K562 (cell line): ENCODE measurements around the gene CRHR1. TPM values are rescaled to one million over a fixed set of nuclear protein-coding genes. Genes with fewer than 3 reads are reported as not detected.

Experiments used
- AFF4 ChIP-seq: sonication (generic); formaldehyde crosslinking; IDR thresholded peaks from 2 replicates; pipeline ENCODE4 v1.8.0; 2023; ENCODE audit warnings: mild to moderate bottlenecking, missing genetic modification reagents
- CTCF ChIP-seq, 3 experiments: IDR thresholded peaks in 2 of 3; conservative IDR thresholded peaks in 1 of 3; 2 replicates each; pipeline ENCODE4 v1.5.1; 2011 to 2012; ENCODE audit warnings: low read length in 3 of 3, mild to moderate bottlenecking in 3 of 3, control low read depth in 2 of 3, improper control_type of control experiment in 1 of 3, inconsistent platforms in 1 of 3, low read depth in 1 of 3, mixed read lengths in 1 of 3, moderate library complexity in 1 of 3; ENCODE audit not compliant: insufficient read depth in 2 of 3
- CUX1 ChIP-seq: fragments of 200-800 bp; sonication (Bioruptor generic); IDR thresholded peaks from 2 replicates; pipeline ENCODE4 v1.6.1; 2016; ENCODE audit warnings: missing genetic modification characterization, missing compliant biosample characterization
- KDM1A ChIP-seq, 2 experiments: fragments of 450-650 bp; IDR thresholded peaks; 2 replicates each; pipeline ENCODE4 v1.6.1; 2016; ENCODE audit warnings: mild to moderate bottlenecking in 2 of 2
- MAZ ChIP-seq, 2 experiments: fragments of 450-650 bp in 1 of 2; sonication (generic) in 1 of 2; formaldehyde crosslinking; IDR thresholded peaks in 1 of 2; conservative IDR thresholded peaks in 1 of 2; 2 replicates each; pipeline versions ENCODE4 v1.4.0 to v1.5.0; 2020; ENCODE audit warnings: mild to moderate bottlenecking in 1 of 2, missing genetic modification reagents in 1 of 2
- MLX ChIP-seq, 2 experiments: fragments of 450-650 bp in 1 of 2; sonication (generic) in 1 of 2; formaldehyde crosslinking; conservative IDR thresholded peaks; 2 replicates each; pipeline versions ENCODE4 v1.4.0 to v1.8.1; 2020 to 2022; ENCODE audit warnings: mild to moderate bottlenecking in 1 of 2, missing genetic modification reagents in 1 of 2
- TAF7 ChIP-seq: fragments of 450-650 bp; IDR thresholded peaks from 2 replicates; pipeline ENCODE4 v1.6.1; 2016; ENCODE audit warnings: missing genetic modification characterization, missing compliant biosample characterization
- ZBTB7A ChIP-seq: IDR thresholded peaks from 2 replicates; pipeline ENCODE4 v1.6.1; 2011; ENCODE audit warnings: low read depth, mild to moderate bottlenecking, low read length, moderate library complexity, borderline replicate concordance; ENCODE audit not compliant: control insufficient read depth
- ZNF655 ChIP-seq: fragments of 250-450 bp; sonication (Bioruptor Pico); IDR thresholded peaks from 2 replicates; pipeline ENCODE4 v1.5.0; 2021
- ZNF740 ChIP-seq, 3 experiments: fragments of 200-800 bp in 1 of 3; sonication (Bioruptor generic) in 1 of 3; sonication (generic) in 1 of 3; formaldehyde crosslinking in 1 of 3; IDR thresholded peaks; 2 replicates each; pipeline versions ENCODE4 v1.6.1 to v1.8.0; 2016 to 2022; ENCODE audit warnings: mild to moderate bottlenecking in 2 of 3, missing compliant biosample characterization in 2 of 3, missing genetic modification characterization in 2 of 3, missing genetic modification reagents in 1 of 3
- polyA plus RNA-seq, 8 experiments: library from polyadenylated mRNA; depleted of rRNA in 4 of 8; stranded (reverse) in 5 of 8; unstranded in 3 of 8; fragments of >200 nt; fragmentation: Nextera tagmentation in 2 of 8; fragmentation: Illumina TruSeq in 1 of 8; extraction: Ambion mirVana in 2 of 8; extraction: Trizol in 1 of 8; gene quantifications; 2 replicates each; pipeline versions ENCODE4 v1.2.1 to v1.2.3, GENCODE V29; 2011 to 2014; ENCODE audit warnings: inconsistent platforms in 1 of 8, missing spikeins in 1 of 8
- total RNA-seq, 7 experiments: library from RNA; depleted of rRNA in 6 of 7; stranded (reverse); fragments of >200 nt in 6 of 7; fragmentation: Illumina TruSeq in 2 of 7; extraction: Trizol in 2 of 7; gene quantifications; 2 replicates each; pipeline versions ENCODE4 v1.2.1 to v1.2.3, GENCODE V29; 2011 to 2021; ENCODE audit warnings: low replicate concordance in 1 of 7

Gene CRHR1
- total and polyA plus RNA-seq, 9 of the 15 experiments (the other 6 are each of a cell fraction or from before 2014, with no cell fraction given): 0.05 TPM; not detected in 8

- no peak for TF ChIP-seq CUX1 (CRISPR knock-in tag)
- no peak for TF ChIP-seq ZNF655 (CRISPR knock-in tag)
- TF ChIP-seq MLX (CRISPR knock-in tag; conservative IDR thresholded peaks at IDR 0.05): no peak
- TF ChIP-seq MAZ (CRISPR knock-in tag; conservative IDR thresholded peaks at IDR 0.05 in 1 of 2, IDR thresholded peaks at IDR 0.05 in 1 of 2): peak in 1 of 2 experiments; percentile 88; a peak in 2 of 4 replicates
- no peak for TF ChIP-seq AFF4 (CRISPR knock-in tag)
- no peak for TF ChIP-seq ZNF740 (CRISPR knock-in tag; IDR thresholded peaks at IDR 0.05)
- TF ChIP-seq ZNF740 (tag; IDR thresholded peaks at IDR 0.05): 0 out of 4 replicates have a peak, but pooled peaks of 1 of the 2 experiments have one; percentile 37
- TF ChIP-seq KDM1A (IDR thresholded peaks at IDR 0.05): peak in 1 of 2 experiments; percentile 23; a peak in 1 of 4 replicates
- TF ChIP-seq CTCF (IDR thresholded peaks at IDR 0.05 in 2 of 3, conservative IDR thresholded peaks at IDR 0.05 in 1 of 3; ENCODE audit: insufficient read depth in 2 of 3, low read depth in 1 of 3, low read length in 3 of 3): peak; percentile 59 to 68 (median 59)
- TF ChIP-seq ZBTB7A: no peak
- TF ChIP-seq TAF7 (tag): no peak
Observed at GRCh38 chr17:45813048-45813725, 29.1 kb downstream of the CRHR1 start (continued).
